CD14-positive monocyte (primary cell): ENCODE results near the gene DHCR7. TPM values are rescaled to one million over a fixed set of nuclear protein-coding genes. Genes with fewer than 3 reads are reported as not detected.

ENCODE experiments used
- DNase-seq, 3 donors: peaks; one replicate each; pipeline ENCODE4 v3.0.0-alpha.2; 2011 to 2022
- H2AFZ ChIP-seq: 2 replicates; pipeline ENCODE4 v1.6.0; 2012; ENCODE audit warnings: mild to moderate bottlenecking, low read depth, low read length, inconsistent platforms; ENCODE audit not compliant: insufficient read depth, poor library complexity, severe bottlenecking
- H3K27ac ChIP-seq, 2 donors: 1 replicate in 1 of 2; 2 replicates in 1 of 2; pipeline ENCODE4 v1.5.1; 2012 to 2013; ENCODE audit warnings: low read length in 2 of 2, control low read depth in 1 of 2, inconsistent platforms in 1 of 2, low read depth in 1 of 2, mild to moderate bottlenecking in 1 of 2
- H3K27me3 ChIP-seq, 2 donors: one replicate each; pipeline versions ENCODE4 v1.6.0 to v1.6.1; 2011 to 2013; ENCODE audit warnings: low read length in 2 of 2; ENCODE audit not compliant: control insufficient read depth in 2 of 2, insufficient read depth in 2 of 2
- H3K36me3 ChIP-seq, 2 donors: replicated peaks in 1 of 2; 1 replicate in 1 of 2; 2 replicates in 1 of 2; pipeline versions ENCODE4 v1.5.1 to v1.6.1; 2012 to 2013; ENCODE audit warnings: low read length in 2 of 2, control low read depth in 1 of 2, inconsistent platforms in 1 of 2, mild to moderate bottlenecking in 1 of 2; ENCODE audit not compliant: insufficient read depth in 2 of 2, control insufficient read depth in 1 of 2
- H3K4me1 ChIP-seq, 2 donors: 1 replicate in 1 of 2; 2 replicates in 1 of 2; pipeline versions ENCODE4 v1.5.1 to v1.6.1; 2012 to 2013; ENCODE audit warnings: low read length in 2 of 2, control low read depth in 1 of 2, inconsistent platforms in 1 of 2, mild to moderate bottlenecking in 1 of 2, moderate library complexity in 1 of 2; ENCODE audit not compliant: insufficient read depth in 2 of 2, control insufficient read depth in 1 of 2
- H3K4me2 ChIP-seq: replicated peaks from 2 replicates; pipeline ENCODE3; 2012; ENCODE audit warnings: low read length, moderate library complexity, mild to moderate bottlenecking; ENCODE audit not compliant: poor library complexity, severe bottlenecking; ENCODE audit errors: extremely low read depth
- H3K4me3 ChIP-seq, 3 experiments: fragments of 200-600 bp in 1 of 3; sonication (generic) in 1 of 3; replicated peaks in 1 of 3; 1 replicate in 2 of 3; 2 replicates in 1 of 3; pipeline ENCODE4 v1.5.1; 2011 to 2013; ENCODE audit warnings: low read length in 3 of 3, mild to moderate bottlenecking in 3 of 3, control low read depth in 2 of 3, low read depth in 2 of 3, inconsistent platforms in 1 of 3, moderate library complexity in 1 of 3
- H3K79me2 ChIP-seq: 2 replicates; pipeline ENCODE4 v1.6.0; 2012; ENCODE audit warnings: mild to moderate bottlenecking, control low read depth, inconsistent platforms, low read length, moderate library complexity; ENCODE audit not compliant: insufficient read depth
- H3K9ac ChIP-seq: 2 replicates; pipeline ENCODE4 v1.6.0; 2017; ENCODE audit warnings: low read length, mild to moderate bottlenecking; ENCODE audit not compliant: insufficient read depth, poor library complexity, severe bottlenecking
- H3K9me3 ChIP-seq, 2 donors: replicated peaks in 1 of 2; 1 replicate in 1 of 2; 2 replicates in 1 of 2; pipeline versions ENCODE4 v1.5.1 to v1.6.1; 2012 to 2013; ENCODE audit warnings: low read length in 2 of 2, control low read depth in 1 of 2; ENCODE audit not compliant: control insufficient read depth in 1 of 2, insufficient read depth in 1 of 2
- H4K20me1 ChIP-seq: 2 replicates; pipeline ENCODE4 v1.6.0; 2012; ENCODE audit warnings: mild to moderate bottlenecking, low read length, control low read depth, moderate library complexity; ENCODE audit not compliant: insufficient read depth
- H3K27ac Mint-ChIP-seq, 7 donors: one replicate each; pipeline ENCODE4 v1.8.0; 2020; ENCODE audit warnings: mild to moderate bottlenecking in 7 of 7, mixed read lengths in 7 of 7, moderate library complexity in 6 of 7, inconsistent platforms in 2 of 7
- H3K27me3 Mint-ChIP-seq, 3 donors: one replicate each; pipeline ENCODE4 v1.8.0; 2021 to 2022; ENCODE audit warnings: low read depth in 3 of 3, mild to moderate bottlenecking in 3 of 3, mixed read lengths in 3 of 3, moderate library complexity in 3 of 3, inconsistent platforms in 1 of 3
- H3K36me3 Mint-ChIP-seq, 2 donors: one replicate each; pipeline ENCODE4 v1.8.0; 2020; ENCODE audit warnings: mixed read lengths in 2 of 2, inconsistent platforms in 1 of 2, mild to moderate bottlenecking in 1 of 2
- H3K4me1 Mint-ChIP-seq: one replicate; pipeline ENCODE4 v1.8.0; 2020; ENCODE audit warnings: mild to moderate bottlenecking, mixed read lengths
- H3K4me3 Mint-ChIP-seq, 2 donors: one replicate each; pipeline ENCODE4 v1.8.0; 2020; ENCODE audit warnings: mild to moderate bottlenecking in 2 of 2, mixed read lengths in 2 of 2, moderate library complexity in 1 of 2
- H3K9me3 Mint-ChIP-seq, 7 donors: one replicate each; pipeline ENCODE4 v1.8.0; 2020 to 2022; ENCODE audit warnings: mixed read lengths in 7 of 7, mild to moderate bottlenecking in 6 of 7, moderate library complexity in 6 of 7, inconsistent platforms in 2 of 7
- CTCF ChIP-seq: fragments of 200-600 bp; IDR thresholded peaks from one replicate; pipeline ENCODE4 v1.8.0; 2022; ENCODE audit warnings: antibody characterized with exemption, mild to moderate bottlenecking
- WGBS: methylation state at CpG from one replicate; pipeline ENCODE4 v1.1.5; 2013; ENCODE audit warnings: missing lambda C conversion rate; ENCODE audit not compliant: insufficient coverage; 5-methylcytosine and 5-hydroxymethylcytosine counted together
- intact Hi-C, 2 donors: fragments of 100-400 bp; cut with micrococcal nuclease; formaldehyde crosslinking; loops; one replicate each; pipeline versions ENCODE4 v1.15.0 to v1.15.1; 2023
- polyA plus RNA-seq, 3 donors: library from polyadenylated mRNA; depleted of rRNA in 1 of 3; unstranded in 2 of 3; stranded (reverse) in 1 of 3; fragments of 300-500 nt in 2 of 3; fragments of >200 nt in 1 of 3; fragmentation: Illumina TruSeq in 2 of 3; gene quantifications; 1 replicate in 2 of 3; 2 replicates in 1 of 3; pipeline ENCODE4 v1.2.3, GENCODE V29; 2012 to 2021

Gene DHCR7
- polyA plus RNA-seq, 3 donors: 2.2 to 3.9 (median 2.2) TPM

GRCh38 chr11:71485063-71485399 lies 36.8 kb upstream of the DHCR7 start:
- Mint-ChIP-seq H3K27me3 (peaks cover 0 to under 1% (median 0%) of the 10 kb centered on the region in 3 donors), H3K4me3 (no peak overlapping the region), H3K36me3 (peaks cover 91 to 97% of the 10 kb centered on the region in 2 donors), H3K4me1 (no peaks in the 10 kb centered on the region), H3K9me3 (no peaks in the 10 kb centered on the region), H3K27ac (peak overlapping the region in 1 of 7 donors; percentile 12)
- Histone ChIP-seq H3K79me2 (no peaks in the 10 kb centered on the region), H3K9ac (no peak overlapping the region), H4K20me1 (no peaks in the 10 kb centered on the region), H3K27me3 (no peaks in the 10 kb centered on the region), H3K27ac (no peak overlapping the region), H2AFZ (no peak overlapping the region), H3K9me3 (no peaks in the 10 kb centered on the region), H3K4me1 (no peaks in the 10 kb centered on the region), H3K4me2 (no peak overlapping the region), H3K4me3 (no peak overlapping the region), H3K36me3 (peaks cover 91 to 98% of the 10 kb centered on the region in 2 donors)
- TF ChIP-seq CTCF: no peak
- no peak for DNase-seq
- WGBS: 100% methylated on average over 6 of the region's 6 CpGs
- intact Hi-C loops: no loop called here

GRCh38 chr11:71484248-71485062 lies 36.3 kb upstream of the DHCR7 start:
- no peak for TF ChIP-seq CTCF
- H3K27ac ChIP-seq: no peak overlapping the region
- H3K79me2 ChIP-seq: no peaks in the 10 kb centered on the region
- WGBS: 96% methylated on average over 19 of the region's 23 CpGs
- H3K9me3 Mint-ChIP-seq: no peaks in the 10 kb centered on the region
- no peaks in the 10 kb centered on the region for H3K4me1 ChIP-seq
- H3K4me3 ChIP-seq: no peak overlapping the region
- peak overlapping the region in 2 of 7 donors; percentile 1 to 19 for H3K27ac Mint-ChIP-seq
- intact Hi-C loops: no loop called here
- peaks cover 91 to 97% of the 10 kb centered on the region in 2 donors for H3K36me3 Mint-ChIP-seq
- no peaks in the 10 kb centered on the region for H3K27me3 ChIP-seq
- no peak overlapping the region for H3K4me2 ChIP-seq
- H3K4me3 Mint-ChIP-seq: no peak overlapping the region
- H3K4me1 Mint-ChIP-seq: no peaks in the 10 kb centered on the region
- H4K20me1 ChIP-seq: no peaks in the 10 kb centered on the region
- H3K27me3 Mint-ChIP-seq: no peaks in the 10 kb centered on the region
- H3K36me3 ChIP-seq: peaks cover 91 to 98% of the 10 kb centered on the region in 2 donors
- no peaks in the 10 kb centered on the region for H3K9me3 ChIP-seq
- no peak overlapping the region for H2AFZ ChIP-seq
- no peak overlapping the region for H3K9ac ChIP-seq
- no peak for DNase-seq
